ENCODE measurements around the gene RASA3. TPM values are rescaled to one million over a fixed set of nuclear protein-coding genes. Genes with fewer than 3 reads are reported as not detected.
"Not testable (repeated sequence)": the region's sequence is repeated elsewhere in the genome, so short reads cannot be mapped to it uniquely, and the experiment has no call there.

RASA3 gene
- polyA plus RNA-seq, 5 donors = 10.5 to 14.4 (median 12.2) TPM

DNA sequence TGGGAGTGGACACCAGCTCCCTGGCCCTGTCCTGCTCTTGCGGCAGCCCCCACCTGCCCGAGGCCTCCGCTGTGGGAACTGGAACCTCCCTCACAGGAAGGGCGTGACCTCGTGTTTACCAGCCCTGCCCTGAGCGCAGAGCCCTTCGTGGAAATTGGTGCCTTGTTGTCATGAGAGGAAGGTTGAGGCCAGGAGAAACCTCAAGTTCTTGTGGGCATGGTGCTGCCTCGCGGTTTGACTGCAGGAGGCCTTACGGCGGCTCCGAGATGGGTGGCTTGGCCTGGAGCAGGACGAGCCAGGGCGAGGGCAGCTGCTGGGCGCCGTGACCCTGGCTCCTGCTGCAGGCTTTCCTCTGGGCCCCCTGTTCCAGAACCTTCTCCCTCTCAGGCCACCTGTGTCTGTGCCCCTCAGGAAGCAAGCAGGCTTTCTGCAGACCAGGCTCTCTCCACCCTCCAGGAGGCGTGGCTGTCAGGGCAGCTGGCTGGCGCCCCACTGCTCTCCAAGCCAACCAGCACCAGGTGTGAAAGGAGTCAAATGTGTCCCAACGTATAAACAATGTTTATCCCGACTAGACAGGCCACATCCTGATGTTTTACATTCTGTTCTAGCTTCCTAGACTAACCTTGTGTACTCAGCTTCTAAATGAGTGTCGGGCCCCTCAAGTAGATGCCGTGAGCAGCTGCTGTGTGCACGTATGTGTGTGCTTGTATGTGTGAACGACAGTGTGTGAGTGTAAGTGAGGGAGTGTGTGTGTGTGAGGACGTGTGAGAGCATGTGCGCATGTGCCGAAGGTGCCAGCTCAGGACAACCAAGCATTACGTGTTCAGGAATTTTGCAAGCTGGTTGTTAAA, 10.4 kb upstream of the RASA3 start:
- no peak for DNase-seq

DNA sequence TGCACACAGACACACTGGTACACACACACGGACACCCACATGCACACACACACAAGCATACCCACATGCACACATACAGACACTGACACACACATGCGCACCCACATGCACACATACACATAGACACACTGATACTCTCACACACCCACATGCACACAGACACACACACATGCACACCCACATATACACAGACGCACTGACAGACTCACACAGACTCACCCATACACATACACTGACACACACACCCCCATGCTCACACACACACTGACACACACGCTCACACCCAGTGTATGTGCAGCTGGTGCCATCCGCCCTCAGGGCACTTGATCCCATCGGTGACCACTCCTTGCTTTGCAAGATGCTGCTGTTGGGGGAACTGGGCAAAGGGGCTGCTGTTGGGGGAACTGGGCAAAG, 9.7 kb upstream of the RASA3 start:
- DNase-seq = no peak

- no peak for DNase-seq
Measured at GRCh38 chr13:114141261-114141996, 9.0 kb upstream of the RASA3 start.

DNA sequence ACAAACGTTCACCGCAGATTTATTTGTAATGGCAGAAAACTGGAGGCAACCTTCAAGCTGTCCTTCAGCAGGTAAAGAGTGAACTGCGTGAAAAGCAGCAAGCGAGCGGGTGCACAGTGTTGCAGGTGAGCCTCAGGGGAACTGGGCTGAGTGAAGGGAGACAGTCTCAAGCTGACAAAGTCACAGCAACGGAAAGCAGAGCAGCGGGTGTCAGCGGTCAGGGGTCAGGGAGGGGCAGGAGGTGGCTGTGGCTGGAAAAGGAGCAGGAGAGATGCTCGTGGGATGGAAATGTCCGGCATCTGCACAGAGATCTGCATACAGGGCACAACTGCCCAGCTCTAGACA, 8.5 kb upstream of the RASA3 start:
- DNase-seq = no peak

DNA sequence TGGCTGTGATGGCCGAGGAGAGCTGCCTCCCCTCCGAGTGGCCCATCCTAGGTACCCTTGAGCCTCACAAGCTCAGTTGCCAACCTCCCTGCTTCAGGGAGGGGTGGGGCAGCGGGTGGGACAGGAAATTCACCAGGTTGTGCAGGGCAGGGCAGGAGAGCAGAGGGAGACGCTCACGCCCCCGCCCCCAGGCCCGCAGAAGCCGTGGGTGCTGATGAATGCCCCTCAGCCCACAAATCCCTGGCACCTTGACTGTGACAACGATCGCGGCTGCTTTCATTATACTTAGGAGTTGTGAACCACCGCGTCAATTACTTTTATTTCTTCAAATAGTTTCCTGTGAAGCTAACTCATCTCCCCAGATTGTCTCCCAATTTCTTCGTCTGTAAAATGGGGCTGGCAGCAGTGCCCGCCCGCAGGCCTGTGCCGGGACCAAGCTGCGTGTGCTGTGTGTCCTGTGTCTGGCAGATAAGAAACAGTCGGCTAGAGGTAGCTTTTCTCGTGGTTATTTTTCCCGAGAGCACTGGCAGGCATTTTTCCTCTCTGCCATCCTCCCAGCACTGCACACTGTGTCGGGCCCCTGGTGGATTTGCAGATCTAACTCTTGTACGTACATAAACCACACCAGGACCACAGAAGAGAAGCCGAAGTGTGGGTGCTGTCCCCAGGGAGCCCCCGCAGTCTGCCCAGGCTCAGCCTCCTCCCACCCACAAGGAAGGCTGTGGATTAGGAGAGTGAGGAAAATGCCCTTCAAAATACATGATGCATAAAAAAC, 7.9 kb upstream of the RASA3 start:
- DNase-seq = no peak

DNA sequence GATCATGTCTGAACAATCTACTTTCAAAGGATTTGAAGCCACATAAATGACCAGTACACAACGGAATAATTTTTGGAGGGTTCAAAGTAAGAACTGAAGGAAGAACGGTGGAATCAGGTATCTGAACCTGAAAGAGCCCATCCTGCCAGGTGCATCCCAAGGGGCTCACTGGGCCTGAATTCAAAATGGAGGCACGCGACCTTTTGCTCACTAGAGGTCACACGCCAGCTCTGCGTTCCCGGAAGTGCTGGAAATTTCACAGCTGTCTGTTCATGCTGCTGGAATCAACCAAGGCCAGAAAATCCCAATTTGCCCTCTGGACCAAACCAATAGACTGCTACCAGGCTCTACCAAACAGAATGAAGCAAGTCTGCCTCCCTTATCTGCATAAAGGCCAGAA, 4.2 kb upstream of the RASA3 start:
- DNase-seq = no peak

- no peak for DNase-seq
Measured at GRCh38 chr13:114135731-114136171, 3.3 kb upstream of the RASA3 start.

GRCh38 chr13:114134944-114135610, 2.7 kb upstream of the RASA3 start:
- no peak for DNase-seq

- DNase-seq = no peak
Measured at GRCh38 chr13:114134111-114134943, 1.9 kb upstream of the RASA3 start.

DNA sequence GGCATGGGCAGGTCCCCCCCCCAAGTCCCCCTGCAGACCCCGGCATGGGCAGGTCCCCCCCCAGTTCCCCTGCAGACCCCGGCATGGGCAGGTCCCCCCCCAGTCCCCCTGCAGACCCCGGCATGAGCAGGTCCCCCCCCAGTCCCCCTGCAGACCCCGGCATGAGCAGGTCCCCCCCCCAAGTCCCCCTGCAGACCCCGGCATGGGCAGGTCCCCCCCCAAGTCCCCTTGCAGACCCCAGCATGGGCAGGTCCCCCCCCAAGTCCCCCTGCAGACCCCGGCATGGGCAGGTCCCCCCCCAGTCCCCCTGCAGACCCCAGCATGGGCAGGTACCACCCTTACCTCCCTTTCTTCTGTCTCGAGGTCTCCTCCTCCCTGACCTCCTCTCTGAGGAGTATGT, 1.1 kb upstream of the RASA3 start:
- not testable (repeated sequence) for DNase-seq

GRCh38 chr13:114133126-114133525, 703 bp upstream of the RASA3 start:
- not testable (repeated sequence) for DNase-seq

DNA sequence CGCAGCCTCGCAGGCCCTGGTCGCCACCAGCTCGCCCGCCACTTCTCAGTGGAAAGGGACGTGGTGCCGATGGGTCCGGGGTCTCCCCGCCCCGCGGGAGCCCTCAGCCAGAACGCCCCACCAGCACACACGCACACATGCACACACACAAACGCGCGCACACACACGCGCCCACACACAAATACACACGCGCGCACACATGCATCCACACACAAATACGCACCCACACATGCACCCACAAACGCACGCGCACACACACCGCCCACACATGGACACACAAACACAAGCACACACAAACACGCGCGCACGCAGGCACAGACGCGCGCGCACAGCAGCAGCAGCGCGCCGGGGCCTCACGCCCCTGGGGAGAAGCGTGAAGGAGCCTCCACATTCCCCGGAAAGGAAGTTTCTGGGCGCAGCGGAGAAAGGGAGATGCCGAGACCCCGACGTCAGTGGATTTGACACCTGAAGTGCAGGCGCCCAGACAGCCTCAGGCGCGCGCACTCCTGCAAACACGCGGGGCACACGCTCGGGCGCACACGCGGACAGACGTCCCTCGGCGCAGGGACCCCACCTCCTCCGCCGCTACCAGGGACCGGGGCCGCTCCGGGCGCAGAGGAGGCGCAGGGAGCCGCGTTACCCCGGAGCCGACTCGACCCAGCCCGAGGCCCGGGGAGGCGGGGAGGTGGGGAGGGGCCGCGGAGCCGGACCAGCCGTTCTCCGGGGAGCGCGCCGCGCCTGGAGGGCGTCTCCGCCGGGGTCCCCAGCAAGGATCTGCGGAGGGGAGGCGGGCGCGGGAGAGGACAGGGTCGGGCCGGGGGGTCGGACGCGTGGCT, 622 bp downstream of the RASA3 start:
- DNase-seq = peak in 1 of 2 donors; percentile 45

- DNase-seq = peak; percentile 61 to 65
Measured at GRCh38 chr13:114130837-114131582, 1.4 kb downstream of the RASA3 start.

DNA sequence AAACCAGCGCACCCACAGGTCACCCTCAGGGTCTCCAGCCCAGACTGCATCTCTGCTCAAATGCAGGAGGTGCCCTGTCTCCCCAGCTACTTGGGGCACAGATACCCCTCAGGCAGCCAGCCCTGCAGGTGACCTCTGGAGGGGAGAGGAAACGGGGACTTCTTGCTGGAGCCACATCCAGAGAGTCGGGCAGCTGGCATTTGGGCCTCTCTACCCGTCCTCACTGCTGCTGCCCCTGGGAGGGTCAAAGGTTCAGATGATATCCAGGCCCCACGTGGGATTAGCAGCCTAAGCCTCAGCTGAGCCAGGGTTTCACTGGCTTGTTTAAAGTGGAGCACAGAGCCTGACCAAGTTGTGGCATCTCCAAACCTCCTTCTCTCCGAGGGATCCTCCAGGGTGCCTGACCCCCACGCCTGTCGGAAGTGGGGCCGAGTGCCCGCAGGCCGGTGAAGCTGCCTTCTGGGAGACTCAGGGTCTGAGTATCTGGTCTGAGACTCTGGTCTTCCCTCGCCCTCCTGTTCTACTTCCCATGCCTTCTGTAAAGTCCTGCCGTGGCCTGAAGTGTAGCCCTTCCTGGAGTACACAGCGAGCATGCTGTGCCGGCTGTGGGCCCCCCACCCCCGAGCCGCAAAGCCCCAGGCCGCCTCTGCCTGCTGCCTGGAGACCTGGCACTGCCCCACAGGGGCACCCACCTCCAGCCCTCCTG, 2.1 kb downstream of the RASA3 start:
- DNase-seq = no peak

- DNase-seq = no peak
Measured at GRCh38 chr13:114129649-114130062, 2.8 kb downstream of the RASA3 start.

- DNase-seq = peak in 1 of 2 donors; percentile 43
Measured at GRCh38 chr13:114128624-114129522, 3.5 kb downstream of the RASA3 start.

- DNase-seq = no peak
Measured at GRCh38 chr13:114128348-114128623, 4.1 kb downstream of the RASA3 start.
